Right lobe of liver (tissue), 6 donors: ENCODE data around the gene UQCC5. TPM values are rescaled to one million over a fixed set of nuclear protein-coding genes. Genes with fewer than 3 reads are reported as not detected.

Experiments used
- ATAC-seq, 4 donors: fragments of 200-7000 bp; cut with Tn5 transposase; one replicate each; pipeline ENCODE4 v1.9.1; 2020; ENCODE audit warnings: mild to moderate bottlenecking in 4 of 4, moderate library complexity in 4 of 4
- DNase-seq, 3 donors: peaks; one replicate each; pipeline ENCODE4 v3.0.0-alpha.2; 2020
- H3K27ac ChIP-seq, 3 donors: fragments of 200-600 bp; one replicate each; pipeline ENCODE4 v1.8.0; 2022
- H3K27me3 ChIP-seq, 2 donors: fragments of 200-600 bp; one replicate each; pipeline ENCODE4 v1.8.0; 2022
- H3K36me3 ChIP-seq, 4 donors: fragments of 200-600 bp; sonication (generic) in 1 of 4; one replicate each; pipeline versions ENCODE4 v1.5.1 to v1.8.0; 2017 to 2022; ENCODE audit warnings: control low read depth in 1 of 4
- H3K4me1 ChIP-seq, 4 donors: fragments of 200-600 bp; sonication (generic) in 1 of 4; one replicate each; pipeline versions ENCODE4 v1.5.1 to v1.8.0; 2017 to 2022; ENCODE audit warnings: control low read depth in 1 of 4
- H3K4me3 ChIP-seq, 3 donors: fragments of 200-600 bp; one replicate each; pipeline ENCODE4 v1.8.0; 2022
- H3K9me3 ChIP-seq, 4 donors: fragments of 200-600 bp; sonication (generic) in 1 of 4; one replicate each; pipeline versions ENCODE4 v1.5.1 to v1.8.0; 2017 to 2022; ENCODE audit warnings: control low read depth in 1 of 4
- CTCF ChIP-seq, 4 donors: fragments of 200-600 bp in 3 of 4; fragments of 450-650 bp in 1 of 4; IDR thresholded peaks; one replicate each; pipeline versions ENCODE4 v1.5.1 to v1.8.0; 2016 to 2022; ENCODE audit warnings: antibody characterized with exemption in 4 of 4, mild to moderate bottlenecking in 2 of 4
- POLR2A ChIP-seq: fragments of 450-650 bp; IDR thresholded peaks from one replicate; pipeline ENCODE4 v1.6.1; 2017; ENCODE audit warnings: antibody characterized with exemption, mild to moderate bottlenecking
- WGBS: methylation state at CpG from one replicate; pipeline ENCODE4 v1.1.6; 2018; ENCODE audit warnings: low coverage, low lambda C conversion rate; ENCODE audit not compliant: insufficient coverage; ENCODE audit errors: missing lambda C conversion rate; 5-methylcytosine and 5-hydroxymethylcytosine counted together
- intact Hi-C, 2 donors: fragments of 100-400 bp; cut with DNase I; formaldehyde crosslinking; loops; one replicate each; pipeline versions ENCODE4 v1.11.2 to v1.14.1; 2022
- total RNA-seq, 6 experiments: library from RNA; depleted of rRNA in 2 of 6; stranded (reverse); fragments of >200 nt in 2 of 6; fragmentation: NEBNext Ultra II Directional in 3 of 6; extraction: Animal tissue kit (Norgen Biotek cat#: 25700) in 3 of 6; gene quantifications; one replicate each; pipeline versions ENCODE4 v1.1.0 to v1.2.4, GENCODE V29; 2016 to 2023
- donor health status: DM: no; HTN: yes; CAD: no.
- donor health status: DM: no; HTN: no; CAD: no.
- donor health status: DM: no; HTN: no; CAD: no.
- donor health status: DM: no; HTN: yes; CAD: no.
- donor health status: DM: no; HTN: yes; CAD: no.

UQCC5 gene
- total RNA-seq, 6 experiments from 2014 or later: 0.81 to 8.3 (median 4.3) TPM

DNA sequence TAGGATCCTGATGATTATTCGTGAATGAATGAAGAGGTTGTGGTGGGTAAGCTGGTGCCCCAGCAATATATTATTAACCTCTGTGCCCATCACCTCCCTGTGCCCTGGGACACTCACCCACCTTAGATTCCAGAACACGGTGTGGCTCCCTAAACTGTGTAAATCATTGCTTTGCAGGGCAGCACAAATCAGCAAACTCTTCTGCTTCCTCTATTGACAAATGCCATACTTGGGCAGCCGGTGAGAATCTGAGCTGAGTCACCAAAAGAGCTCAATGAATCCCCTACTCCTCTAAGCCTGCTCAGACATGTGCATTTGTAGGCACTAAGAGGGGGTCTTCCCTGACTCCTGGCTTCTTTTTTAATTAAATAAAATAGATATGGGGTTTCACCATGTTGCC is 15.7 kb downstream of the UQCC5 start:
- intact Hi-C loops: no loop called here
- H3K9me3 ChIP-seq: no peaks in the 10 kb centered on the region
- 0% methylated on average over 1 of the region's 3 CpGs for WGBS
- DNase-seq: no peak
- peak in 1 of 4 donors; percentile 19 for ATAC-seq
- H3K27me3 ChIP-seq: no peaks in the 10 kb centered on the region
- H3K4me3 ChIP-seq: no peak overlapping the region
- H3K4me1 ChIP-seq: no peaks in the 10 kb centered on the region
- H3K36me3 ChIP-seq: peaks cover 4 to 58% (median 30%) of the 10 kb centered on the region in 4 donors
- no peak for TF ChIP-seq POLR2A
- TF ChIP-seq CTCF (IDR thresholded peaks at IDR 0.05): no peak
- no peak overlapping the region for H3K27ac ChIP-seq

- peaks cover 0 to 52% (median 27%) of the 10 kb centered on the region in 4 donors for H3K36me3 ChIP-seq
Observed at GRCh38 chr3:52554026-52554755, 17.8 kb downstream of the UQCC5 start.

GRCh38 chr3:52555056-52555455 is 18.7 kb downstream of the UQCC5 start:
- ATAC-seq: no peak
- WGBS: 93% methylated on average over 1 of the region's 1 CpG
- no peak for DNase-seq

More at GRCh38 chr3:52554026-52554755, 17.8 kb downstream of the UQCC5 start:
- no peaks in the 10 kb centered on the region for H3K9me3 ChIP-seq
- no peak overlapping the region for H3K4me3 ChIP-seq
- intact Hi-C loops: no loop called here
- no peaks in the 10 kb centered on the region for H3K27me3 ChIP-seq
- WGBS: 71% methylated on average over 4 of the region's 5 CpGs
- no peak overlapping the region for H3K27ac ChIP-seq
- ATAC-seq: peak; percentile 15 to 89 (median 52)
- H3K4me1 ChIP-seq: no peaks in the 10 kb centered on the region
- DNase-seq: peak in 2 of 3 donors; percentile 60 to 73
- TF ChIP-seq CTCF (IDR thresholded peaks at IDR 0.05) (peak in 1 of 4 donors; percentile 9), POLR2A (no peak)

GRCh38 chr3:52557011-52557960 is 20.9 kb downstream of the UQCC5 start:
- no peaks in the 10 kb centered on the region for H3K4me1 ChIP-seq

More at GRCh38 chr3:52555056-52555455, 18.7 kb downstream of the UQCC5 start:
- Histone ChIP-seq H3K9me3 (no peaks in the 10 kb centered on the region), H3K27ac (no peak overlapping the region), H3K4me3 (no peak overlapping the region), H3K27me3 (no peaks in the 10 kb centered on the region), H3K4me1 (no peaks in the 10 kb centered on the region), H3K36me3 (peaks cover 0 to 52% (median 27%) of the 10 kb centered on the region in 4 donors)
- intact Hi-C loops: no loop called here
- no peak for TF ChIP-seq CTCF (IDR thresholded peaks at IDR 0.05)
- no peak for TF ChIP-seq POLR2A

More at GRCh38 chr3:52557011-52557960, 20.9 kb downstream of the UQCC5 start:
- no peak overlapping the region for H3K4me3 ChIP-seq
- 75% methylated on average over 9 of the region's 9 CpGs for WGBS
- intact Hi-C loops: no loop called here
- TF ChIP-seq CTCF (IDR thresholded peaks at IDR 0.05) (no peak), POLR2A (no peak)
- H3K9me3 ChIP-seq: no peaks in the 10 kb centered on the region
- no peaks in the 10 kb centered on the region for H3K27me3 ChIP-seq
- H3K36me3 ChIP-seq: peaks cover 0 to 66% (median 35%) of the 10 kb centered on the region in 4 donors
- ATAC-seq (no peak), DNase-seq (no peak)
- no peak overlapping the region for H3K27ac ChIP-seq
